NCI-H82 treated with DMSO at 0.1 percent for 48 hours (cell line): Measurements from ENCODE around the gene POU3F1.

ENCODE experiments used
- DNase-seq: peaks from one replicate; lab custom pipeline; 2025; ENCODE audit not compliant: unreplicated experiment; lab: John Stamatoyannopoulos, UW

The POU3F1 gene

GRCh38 chr1:38046333-38046883 lies at the start of gene POU3F1:
Gene POU3F1 (minus strand): TSS chr1:38046793. CDS start chr1:38046743, 50 bp downstream.
- DNase-seq = no peak

GRCh38 chr1:38095454-38095931 lies 48.9 kb upstream of the POU3F1 start:
- no peak for DNase-seq

- DNase-seq = no peak
Measured at GRCh38 chr1:38094711-38095290, 48.2 kb upstream of the POU3F1 start.

GRCh38 chr1:38093569-38094520 lies 47.3 kb upstream of the POU3F1 start:
- peak; percentile 39 for DNase-seq

- no peak for DNase-seq
Measured at GRCh38 chr1:38092256-38092655, 45.7 kb upstream of the POU3F1 start.

GRCh38 chr1:38090796-38091195 lies 44.2 kb upstream of the POU3F1 start:
- DNase-seq = no peak

- no peak for DNase-seq
Measured at GRCh38 chr1:38089712-38090360, 43.2 kb upstream of the POU3F1 start.

- DNase-seq = no peak
Measured at GRCh38 chr1:38088791-38089190, 42.2 kb upstream of the POU3F1 start.

GRCh38 chr1:38088366-38088765 lies 41.8 kb upstream of the POU3F1 start:
- no peak for DNase-seq

- DNase-seq = no peak
Measured at GRCh38 chr1:38087676-38088075, 41.1 kb upstream of the POU3F1 start.

- DNase-seq = no peak
Measured at GRCh38 chr1:38085666-38086330, 39.2 kb upstream of the POU3F1 start.

- no peak for DNase-seq
Measured at GRCh38 chr1:38084700-38085099, 38.1 kb upstream of the POU3F1 start.

GRCh38 chr1:38084113-38084512 lies 37.5 kb upstream of the POU3F1 start:
- DNase-seq = no peak

- DNase-seq = peak; percentile 82
Measured at GRCh38 chr1:38083541-38083940, 36.9 kb upstream of the POU3F1 start.

- DNase-seq = no peak
Measured at GRCh38 chr1:38082769-38083263, 36.2 kb upstream of the POU3F1 start.

GRCh38 chr1:38079019-38079418 lies 32.4 kb upstream of the POU3F1 start:
- no peak for DNase-seq

GRCh38 chr1:38077523-38078147 lies 31.0 kb upstream of the POU3F1 start:
- DNase-seq = no peak

GRCh38 chr1:38076455-38076854 lies 29.9 kb upstream of the POU3F1 start:
- no peak for DNase-seq

GRCh38 chr1:38076038-38076437 lies 29.4 kb upstream of the POU3F1 start:
- no peak for DNase-seq

GRCh38 chr1:38075191-38075590 lies 28.6 kb upstream of the POU3F1 start:
- no peak for DNase-seq
